Cerebellar nuclear complex (tissue), 1 donor: ENCODE results near the gene TENM4.
"Not testable (repeated sequence)": the region's sequence is repeated elsewhere in the genome, so short reads cannot be mapped to it uniquely, and the experiment has no call there.

ENCODE experiments used
- DNase-seq, 2 experiments: peaks; one replicate each; lab custom pipeline; 2025; lab: John Stamatoyannopoulos, UW

TENM4 gene

DNA sequence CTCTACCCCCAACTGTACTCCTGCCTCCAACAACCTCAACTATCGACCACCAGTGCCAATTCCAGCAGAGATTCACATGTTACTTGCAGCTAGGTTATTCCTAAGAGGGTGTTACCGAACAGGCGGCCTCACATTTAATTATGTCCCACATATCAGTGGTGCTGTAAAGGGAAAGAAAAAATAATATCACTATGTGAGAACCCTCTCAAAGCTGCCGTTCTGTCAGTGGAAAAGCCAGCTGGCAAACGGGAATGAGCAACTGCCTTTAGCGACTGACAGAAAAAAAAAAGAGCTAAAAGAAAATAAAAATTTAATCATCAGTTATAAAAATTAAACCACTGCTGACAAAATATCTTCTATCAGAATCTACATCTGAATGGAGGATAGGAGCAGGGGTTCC lies 595.3 kb downstream of the TENM4 start:
- DNase-seq = no peak

DNA sequence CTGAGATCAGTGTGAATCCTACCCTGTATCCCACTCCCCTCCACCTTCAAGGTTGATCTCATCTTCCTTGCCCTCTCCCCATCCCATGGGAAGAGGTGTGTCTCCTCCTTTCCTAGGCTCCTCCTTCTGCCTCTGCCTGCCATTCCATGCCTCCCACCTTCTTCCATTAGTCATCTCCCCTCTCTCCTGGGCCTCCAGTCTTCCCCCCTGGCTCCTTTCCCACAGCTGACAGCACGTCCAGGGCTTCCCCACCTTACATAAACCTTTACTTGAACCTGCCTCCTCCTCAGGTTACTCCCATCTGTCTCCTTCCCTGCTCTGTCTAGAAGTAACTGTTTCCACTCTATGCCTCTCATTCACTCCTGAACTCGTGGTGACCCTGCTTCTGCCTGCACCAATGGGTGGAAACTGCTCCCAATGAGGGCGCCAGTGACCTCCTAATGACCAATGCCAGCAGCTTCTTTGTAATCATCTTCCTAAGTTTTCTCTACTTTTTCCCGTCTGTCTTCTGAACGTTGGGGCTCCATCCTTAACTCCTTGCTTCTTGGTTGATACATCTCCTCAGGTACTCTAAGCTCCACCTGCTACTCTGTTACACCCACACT lies 599.3 kb downstream of the TENM4 start:
- DNase-seq = no peak

DNA sequence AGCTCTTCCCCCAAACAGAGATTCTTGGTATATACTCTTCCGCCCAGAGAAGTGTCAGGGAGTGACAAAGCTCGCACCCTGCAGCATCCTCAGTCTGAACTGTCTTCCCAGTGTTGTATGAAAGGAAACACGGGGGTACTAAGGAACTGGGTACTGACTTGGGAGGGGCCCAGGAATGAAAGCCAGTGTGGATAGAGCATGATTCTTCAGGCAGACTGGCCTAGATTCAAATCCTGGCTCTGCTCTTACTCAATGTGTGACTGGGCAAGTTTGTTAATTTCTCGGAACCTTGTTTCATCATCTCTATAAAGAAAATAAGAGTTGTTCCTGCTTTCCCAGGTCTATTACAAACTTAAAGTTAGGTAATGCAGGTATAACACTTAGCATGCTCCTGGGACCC lies 600.2 kb downstream of the TENM4 start:
- no peak for DNase-seq

GRCh38 chr11:78840200-78840599 lies 600.6 kb downstream of the TENM4 start:
- DNase-seq = no peak

DNA sequence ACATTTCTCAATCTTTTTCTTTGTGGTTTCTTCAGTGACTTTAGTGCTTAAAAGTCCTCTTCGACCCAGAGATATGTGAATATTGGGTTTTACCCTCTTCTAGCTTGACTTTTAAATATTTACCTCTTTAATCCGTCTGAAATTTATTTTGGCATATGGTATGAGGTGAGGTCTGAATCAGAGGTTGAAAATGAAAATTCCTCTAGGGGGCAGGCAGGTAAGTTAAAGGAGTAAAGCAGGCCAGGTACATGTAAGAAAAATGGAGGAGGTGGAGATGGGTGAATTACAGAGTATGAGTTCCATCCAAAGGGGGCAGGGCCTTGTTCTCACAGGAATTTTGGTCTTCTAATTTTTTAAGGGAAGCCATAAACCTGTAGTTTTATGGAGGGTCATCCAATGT lies 602.4 kb downstream of the TENM4 start:
- no peak for DNase-seq

GRCh38 chr11:78835646-78836045 lies 605.2 kb downstream of the TENM4 start:
- DNase-seq = no peak

- DNase-seq = no peak
Measured at GRCh38 chr11:78834886-78835285, 605.9 kb downstream of the TENM4 start.

DNA sequence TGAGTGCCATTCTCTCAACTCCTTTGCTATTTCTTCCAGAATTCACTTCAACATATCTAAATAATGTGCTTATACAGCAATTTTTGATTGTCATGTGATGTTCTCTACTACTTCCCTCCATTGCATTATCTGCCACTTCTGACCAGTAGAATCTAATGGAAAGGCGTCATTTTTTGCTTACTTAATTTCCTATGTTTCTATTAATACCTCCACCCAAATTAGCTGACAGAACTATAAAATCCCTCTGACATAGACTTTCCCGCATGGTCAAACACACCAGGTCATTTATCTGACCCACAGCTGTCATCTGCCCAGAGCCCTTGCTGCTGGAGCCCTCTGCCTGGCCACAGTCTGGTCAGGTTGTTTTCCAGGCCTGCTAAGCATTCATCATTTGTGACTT lies 607.6 kb downstream of the TENM4 start:
- DNase-seq = no peak

DNA sequence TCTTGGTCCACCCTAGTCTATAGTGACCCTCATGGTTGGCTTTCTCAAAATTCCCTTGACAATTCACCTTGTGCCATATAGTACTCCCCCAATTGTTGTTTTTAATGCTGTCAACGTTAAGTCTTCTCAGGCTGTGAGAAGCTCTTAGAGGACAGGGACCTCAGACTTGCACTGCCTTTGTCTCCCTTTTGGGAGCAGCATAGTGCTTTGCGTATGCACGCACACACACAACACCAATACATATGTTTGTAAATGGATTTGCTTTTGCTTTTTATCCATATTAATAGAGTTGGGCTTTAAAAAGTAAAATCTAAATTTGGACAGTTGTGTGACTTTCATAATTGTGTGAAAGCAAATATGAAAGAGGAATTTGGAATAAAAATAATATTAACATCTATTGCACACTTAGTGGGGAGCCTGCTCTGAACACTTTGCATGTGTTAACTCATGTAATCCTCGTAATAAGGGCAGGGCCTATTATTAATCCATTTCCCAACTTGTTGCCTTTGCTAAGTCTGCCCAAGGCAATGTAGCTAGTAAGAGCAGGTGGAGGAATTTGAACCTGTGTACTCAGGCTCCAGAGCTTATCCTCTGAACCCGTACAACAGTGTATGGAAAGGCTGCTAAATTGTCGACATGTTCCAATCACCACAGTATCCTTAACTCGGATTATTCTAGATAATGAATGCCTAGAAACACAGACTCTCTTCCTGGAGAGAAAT lies 608.4 kb downstream of the TENM4 start:
- DNase-seq = no peak

- no peak for DNase-seq
Measured at GRCh38 chr11:78831571-78831970, 609.3 kb downstream of the TENM4 start.

- no peak for DNase-seq
Measured at GRCh38 chr11:78830277-78830819, 610.5 kb downstream of the TENM4 start.

GRCh38 chr11:78829146-78829545 lies 611.7 kb downstream of the TENM4 start:
- no peak for DNase-seq

DNA sequence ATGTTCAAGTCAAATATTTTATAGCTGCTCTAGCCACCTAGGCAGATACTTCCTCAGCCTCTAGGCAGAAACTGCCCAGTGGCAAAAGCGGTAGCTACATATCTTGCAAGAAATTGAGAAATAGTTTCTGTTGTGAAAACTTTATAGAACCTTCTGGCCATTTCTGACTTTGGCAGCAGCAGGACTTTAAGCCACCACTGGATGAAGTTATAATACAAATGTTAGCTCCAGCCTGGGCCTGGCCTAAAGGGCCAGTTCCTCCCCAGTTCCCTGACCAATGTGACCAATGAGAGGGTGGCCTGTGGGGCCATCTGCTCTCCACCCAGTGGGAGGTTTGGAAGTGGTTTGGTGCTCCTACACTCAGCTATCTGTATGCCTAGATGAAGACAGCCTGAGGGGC lies 612.2 kb downstream of the TENM4 start:
- DNase-seq = no peak

DNA sequence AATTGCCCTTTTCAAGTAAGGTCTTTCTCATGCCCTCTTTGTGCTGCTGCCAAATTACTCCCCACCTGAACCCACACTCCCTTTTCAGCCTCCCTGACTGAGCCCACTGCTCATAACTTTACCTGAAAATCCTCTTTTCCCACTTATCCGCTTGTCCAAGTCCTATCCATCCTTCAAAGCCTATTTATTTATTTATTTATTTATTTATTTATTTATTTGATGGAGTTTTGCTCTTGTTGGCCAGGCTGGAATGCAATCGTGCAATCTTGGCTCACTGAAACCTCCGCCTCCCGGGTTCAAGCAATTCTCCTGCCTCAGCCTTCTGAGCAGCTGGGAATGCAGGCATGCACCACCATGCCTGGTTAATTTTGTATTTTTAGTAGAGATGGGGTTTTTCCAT lies 613.5 kb downstream of the TENM4 start:
- not testable (repeated sequence) for DNase-seq

GRCh38 chr11:78825591-78826020 lies 615.2 kb downstream of the TENM4 start:
- DNase-seq = no peak

DNA sequence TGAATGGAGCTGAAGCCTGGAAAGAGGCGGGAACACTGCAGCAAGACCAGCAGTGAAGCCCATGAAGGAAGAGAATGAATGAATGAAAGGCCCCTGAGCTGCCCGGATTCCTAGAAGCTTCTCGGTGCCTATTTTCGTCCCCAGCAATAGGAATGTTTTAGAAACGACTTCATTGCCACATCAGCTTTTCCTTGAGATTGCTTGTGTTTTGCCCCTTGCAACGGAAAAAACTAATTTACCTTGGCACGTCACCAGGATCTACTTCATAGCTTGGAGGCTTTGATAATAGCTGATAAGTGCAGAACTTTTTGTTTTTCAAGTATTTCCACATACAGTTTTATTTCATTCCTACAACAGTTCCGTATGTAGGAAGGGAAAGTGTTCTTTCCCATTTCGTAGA lies 617.2 kb downstream of the TENM4 start:
- no peak for DNase-seq

- no peak for DNase-seq
Measured at GRCh38 chr11:78822931-78823423, 617.9 kb downstream of the TENM4 start.

DNA sequence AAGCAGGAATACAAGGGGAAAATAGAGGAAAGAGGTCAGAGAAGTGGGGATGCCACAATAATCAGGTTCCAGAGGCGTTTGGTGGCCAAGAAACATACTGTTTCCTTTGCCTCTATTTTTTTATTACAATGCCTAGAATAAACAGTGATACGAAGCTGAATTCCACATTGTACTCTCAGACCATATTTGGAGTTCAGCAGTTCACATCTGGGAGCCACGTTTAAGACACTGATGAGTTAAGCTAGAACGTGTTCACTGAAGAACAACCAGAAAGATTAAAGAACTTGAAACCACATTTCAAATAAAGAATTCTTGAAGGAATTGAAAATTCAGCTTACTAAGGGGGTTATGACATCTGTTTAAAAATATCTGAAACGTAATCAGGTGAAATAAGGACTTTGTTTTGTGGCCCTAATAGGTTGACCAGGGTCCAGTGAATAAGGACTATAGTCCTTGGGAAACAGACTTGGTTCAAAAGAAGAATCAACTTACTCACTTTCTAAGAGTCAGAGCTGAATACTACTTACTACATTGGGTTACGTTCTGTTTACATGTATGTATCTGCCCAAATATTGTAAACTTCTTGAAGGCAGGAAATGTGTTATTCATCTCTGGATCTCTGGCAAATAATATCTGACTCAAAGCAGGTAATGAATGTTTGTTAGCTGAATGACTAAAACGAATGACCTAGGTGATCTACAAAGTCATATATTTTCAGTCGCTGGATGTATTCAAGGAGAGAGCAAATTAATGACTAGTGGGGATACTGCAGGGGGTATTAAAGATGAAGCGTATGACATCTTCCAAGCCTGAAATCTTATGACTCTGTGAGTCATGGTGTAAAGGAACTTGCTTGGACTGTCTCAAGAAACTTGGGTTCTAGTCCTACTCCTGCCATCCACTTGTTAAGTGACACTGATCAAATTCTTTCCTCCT lies 619.2 kb downstream of the TENM4 start:
- no peak for DNase-seq

DNA sequence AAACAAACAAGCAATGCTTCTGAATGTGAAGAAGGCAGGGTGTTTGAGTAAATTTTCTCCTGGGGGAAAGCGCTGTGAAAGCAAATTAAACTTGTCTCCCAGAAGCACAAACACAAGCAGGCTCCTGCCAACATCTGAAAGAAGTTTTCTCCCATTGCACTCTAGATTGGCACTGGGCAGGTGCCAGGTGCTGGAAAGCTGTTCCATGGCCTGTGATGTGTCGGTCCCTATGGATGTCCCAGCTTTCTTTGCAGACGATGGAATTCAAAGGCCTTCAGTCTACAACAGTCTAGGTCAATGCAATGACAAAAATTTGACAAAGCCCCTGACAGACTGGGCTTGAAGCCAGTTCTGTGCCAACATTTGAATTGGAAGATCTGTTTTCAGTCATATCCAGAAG lies 620.1 kb downstream of the TENM4 start:
- no peak for DNase-seq

DNA sequence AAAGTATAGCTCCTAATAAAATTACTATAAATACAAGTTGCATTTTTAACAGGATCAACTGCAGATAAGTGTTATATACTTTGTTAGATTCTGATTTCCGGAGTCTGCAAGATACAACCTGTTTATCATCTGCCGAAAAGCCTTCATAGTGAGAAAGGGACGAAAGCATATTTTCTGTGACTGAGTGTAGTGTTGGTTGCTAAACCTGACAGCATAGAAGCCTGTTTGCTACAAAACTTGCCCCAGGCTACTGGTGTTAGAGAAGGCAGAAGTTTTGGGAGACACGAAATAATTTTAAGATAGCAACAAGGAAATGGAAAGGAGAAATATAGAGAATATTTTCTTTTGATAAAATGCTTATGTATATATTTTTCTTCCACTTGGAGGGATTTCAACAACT lies 622.6 kb downstream of the TENM4 start:
- no peak for DNase-seq

- DNase-seq = no peak
Measured at GRCh38 chr11:78815831-78816230, 625.0 kb downstream of the TENM4 start.
